Uterus (tissue), 2 donors: ENCODE data around the gene MPZL3.

Source experiments
- CTCF ChIP-seq, 4 experiments: fragments of 200-600 bp in 2 of 4; fragments of 450-650 bp in 2 of 4; sonication (generic) in 2 of 4; IDR thresholded peaks; one replicate each; pipeline ENCODE4 v1.5.1; 2016 to 2019; ENCODE audit warnings: antibody characterized with exemption in 4 of 4, mild to moderate bottlenecking in 2 of 4, moderate library complexity in 1 of 4
- POLR2A ChIP-seq, 2 donors: fragments of 450-650 bp; IDR thresholded peaks; one replicate each; pipeline ENCODE4 v1.6.1; 2016; ENCODE audit warnings: antibody characterized with exemption in 2 of 2, mild to moderate bottlenecking in 1 of 2, moderate library complexity in 1 of 2

- TF ChIP-seq POLR2A (IDR thresholded peaks at IDR 0.05) (no peak), CTCF (IDR thresholded peaks at IDR 0.05) (no peak)
Observed at GRCh38 chr11:118258410-118258809, 6.2 kb upstream of the MPZL3 start.
